Transverse colon (tissue), 4 donors: ENCODE measurements around the gene RING1. TPM values are rescaled to one million over a fixed set of nuclear protein-coding genes. Genes with fewer than 3 reads are reported as not detected.

Experiments used
- DNase-seq: peaks from one replicate; pipeline ENCODE4 v3.0.0-alpha.2; 2019
- H3K27ac ChIP-seq, 4 donors: fragments of 200-600 bp; sonication (generic); 2 replicates each; pipeline ENCODE4 v1.5.1; 2016 to 2018; ENCODE audit warnings: inconsistent platforms in 4 of 4
- H3K27me3 ChIP-seq: fragments of 200-600 bp; sonication (generic); 2 replicates; pipeline ENCODE4 v1.5.1; 2017; ENCODE audit warnings: inconsistent platforms
- H3K36me3 ChIP-seq, 4 donors: fragments of 200-600 bp; sonication (generic); 2 replicates each; pipeline ENCODE4 v1.5.1; 2017 to 2019; ENCODE audit warnings: inconsistent platforms in 4 of 4
- H3K4me1 ChIP-seq, 4 donors: fragments of 200-600 bp; sonication (generic); 2 replicates each; pipeline ENCODE4 v1.5.1; 2017 to 2020; ENCODE audit warnings: inconsistent platforms in 4 of 4
- H3K4me3 ChIP-seq, 4 donors: fragments of 200-600 bp; sonication (generic); 1 replicate in 1 of 4; 2 replicates in 3 of 4; pipeline versions ENCODE4 v1.5.1 to v1.6.1; 2017 to 2019; ENCODE audit warnings: inconsistent platforms in 4 of 4
- H3K9me3 ChIP-seq, 2 donors: fragments of 200-600 bp; sonication (generic); 2 replicates each; pipeline ENCODE4 v1.5.1; 2017 to 2019; ENCODE audit warnings: inconsistent platforms in 2 of 2
- EP300 ChIP-seq: sonication (generic); formaldehyde crosslinking; IDR thresholded peaks from one replicate; pipeline ENCODE4 v1.6.1; 2017; ENCODE audit warnings: antibody characterized with exemption, low read depth
- POLR2A ChIP-seq: fragments of 450-650 bp; IDR thresholded peaks from one replicate; pipeline ENCODE4 v1.6.1; 2016; ENCODE audit warnings: antibody characterized with exemption, mild to moderate bottlenecking, moderate library complexity
- POLR2AphosphoS5 ChIP-seq, 3 donors: sonication (generic); formaldehyde crosslinking; IDR thresholded peaks; one replicate each; pipeline ENCODE4 v1.6.1; 2016; ENCODE audit warnings: antibody characterized with exemption in 3 of 3
- WGBS, 2 donors: methylation state at CpG; one replicate each; pipeline ENCODE4 v1.1.5; 2018; ENCODE audit warnings: low coverage in 1 of 2; 5-methylcytosine and 5-hydroxymethylcytosine counted together
- in situ Hi-C, 4 donors: fragments of 200-750 bp; cut with MboI; loops; one replicate each; pipeline versions ENCODE4 v1.15.0 to v1.15.1; 2017; ENCODE audit warnings: low sequenced_read_pairs in 3 of 4, low pct_ligation_motif_present in 1 of 4, low pct_unique_long_range_greater_than_20kb in 1 of 4
- intact Hi-C: fragments of 100-400 bp; cut with DNase I; formaldehyde crosslinking; loops from one replicate; pipeline ENCODE4 v1.15.1; 2023; ENCODE audit warnings: low total_unique reads
- total RNA-seq, 4 donors: library from RNA; depleted of rRNA; stranded (reverse); fragments of >200 nt; gene quantifications; one replicate each; pipeline ENCODE4 v1.1.0, GENCODE V29; 2016
- TF ChIP-seq, protein P1 (sequence below), 5 experiments: fragments of 200-600 bp in 3 of 5; fragments of 450-650 bp in 2 of 5; sonication (generic) in 3 of 5; IDR thresholded peaks; 1 replicate in 2 of 5; 2 replicates in 3 of 5; pipeline ENCODE4 v1.5.1; 2016 to 2017; ENCODE audit warnings: antibody characterized with exemption in 5 of 5, inconsistent platforms in 3 of 5, mild to moderate bottlenecking in 2 of 5, moderate library complexity in 1 of 5

The RING1 gene
- total RNA-seq, 4 donors from 2014 or later, result 10.8 to 29.9 (median 19.9) TPM

DNA sequence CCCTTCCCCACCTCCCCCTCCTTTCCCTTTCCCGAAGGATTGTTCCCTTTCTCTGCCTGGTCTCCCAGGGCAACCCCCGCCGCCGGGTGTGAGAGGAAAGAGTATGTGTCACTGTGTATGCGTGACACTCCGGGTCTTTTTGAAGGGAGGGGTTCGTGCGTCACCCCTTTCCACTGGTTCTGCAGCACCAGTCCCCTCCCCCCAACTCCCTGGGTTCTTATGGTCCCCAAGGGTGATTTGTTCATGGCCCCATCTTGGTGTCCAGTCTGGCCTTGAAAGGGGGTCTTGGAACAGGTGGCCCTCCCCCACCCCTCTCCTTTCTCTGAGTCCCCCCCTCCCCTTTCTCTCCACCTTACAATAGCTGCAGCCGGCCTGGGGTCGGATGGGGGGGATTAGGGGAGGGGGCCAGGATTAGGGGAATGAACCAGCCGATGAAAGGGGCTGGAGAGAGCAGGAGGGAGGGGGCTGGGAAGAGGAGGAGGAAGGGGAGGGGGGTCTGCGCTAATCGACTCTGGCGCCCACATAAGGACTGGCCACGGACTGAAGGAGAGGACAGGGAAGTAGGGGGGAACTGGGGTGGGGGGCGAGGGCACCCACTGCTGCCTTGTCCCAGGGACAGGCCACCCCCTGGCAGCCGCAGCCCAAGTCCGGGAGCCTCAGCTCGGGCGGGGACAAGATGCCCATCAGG lies 1.3 kb upstream of the RING1 start:
- Histone ChIP-seq H3K4me3 (peak overlapping the region in 3 of 4 donors; percentile 82 to 94 (median 88)), H3K4me1 (peaks cover 14 to 48% (median 35%) of the 10 kb centered on the region in 4 donors), H3K36me3 (peaks cover 0 to 17% (median 1%) of the 10 kb centered on the region in 4 donors), H3K27ac (peak overlapping the region; percentile 92 to 98 (median 94)), H3K27me3 (no peaks in the 10 kb centered on the region), H3K9me3 (no peaks in the 10 kb centered on the region)
- TF ChIP-seq POLR2A, result no peak
- TF ChIP-seq EP300, result no peak
- TF ChIP-seq, protein P1, sequence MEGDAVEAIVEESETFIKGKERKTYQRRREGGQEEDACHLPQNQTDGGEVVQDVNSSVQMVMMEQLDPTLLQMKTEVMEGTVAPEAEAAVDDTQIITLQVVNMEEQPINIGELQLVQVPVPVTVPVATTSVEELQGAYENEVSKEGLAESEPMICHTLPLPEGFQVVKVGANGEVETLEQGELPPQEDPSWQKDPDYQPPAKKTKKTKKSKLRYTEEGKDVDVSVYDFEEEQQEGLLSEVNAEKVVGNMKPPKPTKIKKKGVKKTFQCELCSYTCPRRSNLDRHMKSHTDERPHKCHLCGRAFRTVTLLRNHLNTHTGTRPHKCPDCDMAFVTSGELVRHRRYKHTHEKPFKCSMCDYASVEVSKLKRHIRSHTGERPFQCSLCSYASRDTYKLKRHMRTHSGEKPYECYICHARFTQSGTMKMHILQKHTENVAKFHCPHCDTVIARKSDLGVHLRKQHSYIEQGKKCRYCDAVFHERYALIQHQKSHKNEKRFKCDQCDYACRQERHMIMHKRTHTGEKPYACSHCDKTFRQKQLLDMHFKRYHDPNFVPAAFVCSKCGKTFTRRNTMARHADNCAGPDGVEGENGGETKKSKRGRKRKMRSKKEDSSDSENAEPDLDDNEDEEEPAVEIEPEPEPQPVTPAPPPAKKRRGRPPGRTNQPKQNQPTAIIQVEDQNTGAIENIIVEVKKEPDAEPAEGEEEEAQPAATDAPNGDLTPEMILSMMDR (IDR thresholded peaks at IDR 0.05), result no peak
- no peak for TF ChIP-seq POLR2AphosphoS5 (IDR thresholded peaks at IDR 0.05)
- intact Hi-C loops (no loop called here), in situ Hi-C loops (no loop called here)
- DNase-seq, result no peak
- WGBS, 2 donors, result 25 to 38% methylated on average over 8 to 20 of the region's 20 CpGs

GRCh38 chr6:33207552-33208090 lies 679 bp upstream of the RING1 start:
- peak; percentile 65 for DNase-seq
- Histone ChIP-seq H3K27ac (peak overlapping the region; percentile 92 to 98 (median 94)), H3K9me3 (no peaks in the 10 kb centered on the region), H3K4me1 (peaks cover 9 to 45% (median 30%) of the 10 kb centered on the region in 4 donors), H3K27me3 (peaks cover 2% of the 10 kb centered on the region), H3K36me3 (peaks cover 0 to 17% (median 1%) of the 10 kb centered on the region in 4 donors), H3K4me3 (peak overlapping the region; percentile 79 to 94 (median 85))
- in situ Hi-C loops (no loop called here), intact Hi-C loops (no loop called here)
- WGBS, 2 donors, result 0 to 1% methylated on average over 2 to 29 of the region's 29 CpGs
- TF ChIP-seq POLR2AphosphoS5 (IDR thresholded peaks at IDR 0.05) (no peak), EP300 (no peak), POLR2A (no peak)
- TF ChIP-seq, protein P1 (IDR thresholded peaks at IDR 0.05), result no peak

DNA sequence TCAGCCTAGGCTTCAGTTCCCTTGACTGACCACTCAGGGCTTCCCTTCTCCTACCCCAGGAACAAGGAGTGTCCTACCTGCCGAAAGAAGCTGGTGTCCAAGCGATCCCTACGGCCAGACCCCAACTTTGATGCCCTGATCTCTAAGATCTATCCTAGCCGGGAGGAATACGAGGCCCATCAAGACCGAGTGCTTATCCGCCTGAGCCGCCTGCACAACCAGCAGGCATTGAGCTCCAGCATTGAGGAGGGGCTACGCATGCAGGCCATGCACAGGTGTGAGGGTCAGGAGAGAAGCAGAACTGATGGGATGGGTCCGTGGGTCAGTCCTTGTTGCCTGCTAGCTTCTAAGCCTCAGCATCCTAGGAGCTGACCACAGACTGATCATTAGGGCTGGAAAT lies 1.6 kb downstream of the RING1 start:
- DNase-seq, result no peak
- no peak overlapping the region for H3K27ac ChIP-seq
- H3K9me3 ChIP-seq, result no peaks in the 10 kb centered on the region
- H3K4me3 ChIP-seq, result no peak overlapping the region
- TF ChIP-seq POLR2AphosphoS5 (IDR thresholded peaks at IDR 0.05) (no peak), EP300 (no peak), POLR2A (no peak)
- TF ChIP-seq, protein P1 (IDR thresholded peaks at IDR 0.05), result no peak
- peaks cover 15 to 43% (median 23%) of the 10 kb centered on the region in 4 donors for H3K4me1 ChIP-seq
- intact Hi-C loops, result no loop called here
- in situ Hi-C loops, result no loop called here
- H3K27me3 ChIP-seq, result peaks cover 18% of the 10 kb centered on the region
- 96% methylated on average over 10 of the region's 10 CpGs; no CpG with 5 or more reads in 1 of the 2 donors for WGBS, 2 donors
- peaks cover 0 to 11% (median 0%) of the 10 kb centered on the region in 4 donors for H3K36me3 ChIP-seq

GRCh38 chr6:33211136-33211535 lies 2.8 kb downstream of the RING1 start:
- WGBS, 2 donors, result 85 to 94% methylated on average over 3 to 16 of the region's 17 CpGs
- TF ChIP-seq POLR2AphosphoS5 (IDR thresholded peaks at IDR 0.05) (no peak), EP300 (no peak)
- no peaks in the 10 kb centered on the region for H3K9me3 ChIP-seq
- peaks cover 11 to 36% (median 18%) of the 10 kb centered on the region in 4 donors for H3K4me1 ChIP-seq
- peaks cover 18% of the 10 kb centered on the region for H3K27me3 ChIP-seq
- H3K4me3 ChIP-seq, result no peak overlapping the region
- intact Hi-C loops (no loop called here), in situ Hi-C loops (no loop called here)
- H3K36me3 ChIP-seq, result peaks cover 0 to 11% (median 0%) of the 10 kb centered on the region in 4 donors
- H3K27ac ChIP-seq, result no peak overlapping the region
- no peak for DNase-seq
